Fibroblast of the aortic adventitia (primary cell): Measurements from ENCODE around the gene RCAN1. TPM values are rescaled to one million over a fixed set of nuclear protein-coding genes. Genes with fewer than 3 reads are reported as not detected.

Experiments used
- DNase-seq: peaks from one replicate; pipeline ENCODE4 v3.0.0-alpha.2; 2010; ENCODE audit warnings: low read depth
- H3K4me3 ChIP-seq: 2 replicates; pipeline ENCODE4 v1.5.1; 2011; ENCODE audit warnings: low read depth, mild to moderate bottlenecking, control low read depth, low read length, moderate library complexity
- CTCF ChIP-seq: IDR thresholded peaks from 2 replicates; pipeline ENCODE4 v1.5.1; 2011; ENCODE audit warnings: mild to moderate bottlenecking, low read length, control low read depth, inconsistent platforms; ENCODE audit not compliant: insufficient read depth
- total RNA-seq: library from RNA; depleted of rRNA; stranded (reverse); fragments of >200 nt; gene quantifications from 2 replicates; pipeline ENCODE4 v1.2.3, GENCODE V29; 2012; ENCODE audit warnings: low replicate concordance

Gene RCAN1
- total RNA-seq, 1 donor: 30.5 TPM

GRCh38 chr21:34533938-34534337 lies 81.0 kb downstream of the RCAN1 start:
- no peak for TF ChIP-seq CTCF
- no peak overlapping the region for H3K4me3 ChIP-seq
- no peak for DNase-seq

GRCh38 chr21:34531399-34531798 lies 83.5 kb downstream of the RCAN1 start:
- DNase-seq: no peak
- no peak for TF ChIP-seq CTCF
- no peak overlapping the region for H3K4me3 ChIP-seq

- peak; percentile 61 for DNase-seq
- TF ChIP-seq CTCF: no peak
- no peak overlapping the region for H3K4me3 ChIP-seq
Measured at GRCh38 chr21:34530261-34530660, 84.7 kb downstream of the RCAN1 start.

- DNase-seq: peak; percentile 75
- H3K4me3 ChIP-seq: no peak overlapping the region
- no peak for TF ChIP-seq CTCF
Measured at GRCh38 chr21:34528131-34528561, 86.8 kb downstream of the RCAN1 start.

GRCh38 chr21:34526618-34527290 lies 88.2 kb downstream of the RCAN1 start:
- peak overlapping the region; percentile 58 for H3K4me3 ChIP-seq
- DNase-seq: peak; percentile 100
- no peak for TF ChIP-seq CTCF

GRCh38 chr21:34526241-34526617 lies 88.7 kb downstream of the RCAN1 start:
- peak overlapping the region; percentile 58 for H3K4me3 ChIP-seq
- TF ChIP-seq CTCF: no peak
- no peak for DNase-seq
